Lower lobe of right lung (tissue), 2 donors: ENCODE data around the gene FHAD1. TPM values are rescaled to one million over a fixed set of nuclear protein-coding genes. Genes with fewer than 3 reads are reported as not detected.

Experiments used
- ATAC-seq, 2 donors: fragments of 200-7000 bp; cut with Tn5 transposase; one replicate each; pipeline ENCODE4 v1.9.1; 2020 to 2022; ENCODE audit warnings: mild to moderate bottlenecking in 2 of 2, moderate library complexity in 2 of 2
- DNase-seq: peaks from one replicate; pipeline ENCODE4 v3.0.0-alpha.2; 2020
- H3K27ac ChIP-seq: fragments of 200-600 bp; one replicate; pipeline ENCODE4 v1.8.0; 2022
- H3K27me3 ChIP-seq: fragments of 200-600 bp; one replicate; pipeline ENCODE4 v1.8.0; 2022; ENCODE audit warnings: low read depth
- H3K36me3 ChIP-seq: fragments of 200-600 bp; one replicate; pipeline ENCODE4 v1.8.0; 2022; ENCODE audit warnings: mild to moderate bottlenecking
- H3K4me1 ChIP-seq: fragments of 200-600 bp; one replicate; pipeline ENCODE4 v1.8.0; 2022
- H3K4me3 ChIP-seq: fragments of 200-600 bp; one replicate; pipeline ENCODE4 v1.8.0; 2022; ENCODE audit warnings: mild to moderate bottlenecking
- H3K9me3 ChIP-seq: fragments of 200-600 bp; one replicate; pipeline ENCODE4 v1.8.0; 2022
- CTCF ChIP-seq: fragments of 200-600 bp; IDR thresholded peaks from one replicate; pipeline ENCODE4 v1.8.0; 2022; ENCODE audit warnings: antibody characterized with exemption, mild to moderate bottlenecking
- intact Hi-C: fragments of 100-400 bp; cut with DNase I; formaldehyde crosslinking; loops from one replicate; pipeline ENCODE4 v1.11.0; 2022
- total RNA-seq: library from RNA; stranded (reverse); fragmentation: NEBNext Ultra II Directional; extraction: Animal tissue kit (Norgen Biotek cat#: 25700); gene quantifications from one replicate; pipeline ENCODE4 v1.2.1, GENCODE V29; 2021
- donor health status: DM: no; HTN: yes; CAD: no; lungs with severe emphysema.

FHAD1 gene
- total RNA-seq, 1 donor from 2014 or later, result 14.3 TPM

GRCh38 chr1:15259622-15260007 lies 12.6 kb downstream of the FHAD1 start:
- intact Hi-C loops, result no loop called here

DNA sequence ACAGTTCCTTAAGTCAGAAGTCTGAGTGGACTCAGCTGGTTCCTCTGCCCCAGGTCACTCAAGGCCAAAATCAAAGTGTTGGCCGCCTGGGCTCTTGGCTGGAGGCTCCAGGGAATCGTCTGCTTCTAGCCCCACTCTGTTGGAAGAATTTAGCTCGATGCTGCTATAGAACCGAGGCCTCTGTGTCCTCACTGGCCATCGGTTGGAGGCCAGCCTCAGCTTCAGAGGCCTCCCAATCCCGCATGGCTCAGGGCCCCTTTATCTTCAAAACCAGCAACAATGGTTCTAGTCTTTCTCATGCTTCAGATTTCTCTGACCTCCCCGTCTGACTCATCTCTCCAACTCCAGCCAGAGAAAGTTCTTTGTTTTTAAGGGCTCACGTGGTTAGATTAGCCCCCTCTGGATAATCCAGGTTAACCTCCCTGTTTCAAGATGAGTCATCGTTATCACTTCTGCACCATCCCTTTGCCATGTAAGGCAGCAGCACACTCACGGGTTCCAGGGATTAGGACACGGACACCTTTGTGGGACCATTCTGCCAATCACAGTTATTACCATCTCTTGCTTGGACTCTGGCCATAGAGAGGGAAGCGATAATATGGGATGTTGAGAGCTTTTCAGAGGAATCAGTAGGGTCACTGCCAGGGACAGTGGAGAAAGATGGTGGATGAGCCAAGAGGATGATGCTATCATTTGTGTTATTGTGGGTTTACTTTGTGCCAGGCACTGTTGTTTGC lies 13.6 kb downstream of the FHAD1 start:
- intact Hi-C loops, result no loop called here
- H3K9me3 ChIP-seq, result peaks cover 4% of the 10 kb centered on the region
- peak overlapping the region; percentile 29 for H3K4me3 ChIP-seq
- H3K27ac ChIP-seq, result peak overlapping the region; percentile 73
- no peaks in the 10 kb centered on the region for H3K27me3 ChIP-seq
- no peak for TF ChIP-seq CTCF
- H3K36me3 ChIP-seq, result no peaks in the 10 kb centered on the region
- H3K4me1 ChIP-seq, result peaks cover 55% of the 10 kb centered on the region
- ATAC-seq (peak in 1 of 2 donors; percentile 4), DNase-seq (no peak)

More at GRCh38 chr1:15259622-15260007, 12.6 kb downstream of the FHAD1 start:
- H3K4me3 ChIP-seq, result no peak overlapping the region
- no peaks in the 10 kb centered on the region for H3K27me3 ChIP-seq
- H3K9me3 ChIP-seq, result no peaks in the 10 kb centered on the region
- H3K36me3 ChIP-seq, result no peaks in the 10 kb centered on the region
- no peak for TF ChIP-seq CTCF
- ATAC-seq (no peak), DNase-seq (no peak)
- H3K4me1 ChIP-seq, result peaks cover 55% of the 10 kb centered on the region
- peak overlapping the region; percentile 73 for H3K27ac ChIP-seq

- peaks cover 4% of the 10 kb centered on the region for H3K9me3 ChIP-seq
- peak; percentile 84 for DNase-seq
- intact Hi-C loops, result no loop called here
- peak overlapping the region; percentile 29 for H3K4me3 ChIP-seq
- no peaks in the 10 kb centered on the region for H3K36me3 ChIP-seq
- peak; percentile 85 to 91 for ATAC-seq
- H3K27ac ChIP-seq, result peak overlapping the region; percentile 73
- H3K27me3 ChIP-seq, result no peaks in the 10 kb centered on the region
- peaks cover 55% of the 10 kb centered on the region for H3K4me1 ChIP-seq
- TF ChIP-seq CTCF, result no peak
Observed at GRCh38 chr1:15261155-15262002, 14.4 kb downstream of the FHAD1 start.

DNA sequence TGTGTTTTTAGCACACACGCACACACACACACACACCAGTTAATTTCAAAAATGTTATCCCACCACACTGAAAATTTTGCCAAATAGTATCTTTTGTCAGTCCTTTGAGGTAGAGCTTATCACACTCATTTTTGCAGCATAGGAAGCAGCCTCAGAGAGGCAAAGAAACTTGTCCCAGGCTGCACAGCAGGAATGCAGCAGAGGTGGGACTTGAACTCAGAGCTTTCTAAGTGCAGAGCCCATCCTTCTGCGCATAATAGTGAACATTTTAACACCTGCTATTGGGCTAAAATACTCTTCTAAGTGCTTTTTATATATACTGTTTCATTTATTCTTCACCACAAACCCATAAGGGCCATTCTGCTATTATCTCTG lies 15.0 kb downstream of the FHAD1 start:
- ATAC-seq, result no peak
- intact Hi-C loops, result no loop called here
- no peak for DNase-seq
- Histone ChIP-seq H3K36me3 (no peaks in the 10 kb centered on the region), H3K27me3 (no peaks in the 10 kb centered on the region), H3K4me3 (no peak overlapping the region), H3K9me3 (peaks cover 4% of the 10 kb centered on the region), H3K4me1 (peaks cover 55% of the 10 kb centered on the region), H3K27ac (peak overlapping the region; percentile 73)
- no peak for TF ChIP-seq CTCF

DNA sequence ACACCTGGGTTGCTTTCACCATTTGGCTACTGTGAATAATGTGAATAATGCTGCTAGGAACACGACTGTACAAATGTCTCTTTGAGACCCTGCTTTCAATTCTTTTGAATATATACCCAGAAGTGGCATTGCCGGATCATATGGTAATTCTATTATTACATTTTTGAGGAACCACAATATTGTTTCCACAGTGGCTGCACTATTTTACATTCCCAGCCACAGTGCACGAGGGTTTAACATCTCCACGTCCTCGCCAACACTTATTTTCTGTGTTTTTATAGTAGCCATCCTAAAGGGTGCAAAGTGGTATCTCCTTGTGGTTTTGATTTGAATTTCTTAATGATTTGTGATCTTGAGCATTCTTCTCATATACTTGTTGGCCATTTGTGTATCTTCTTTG lies 15.7 kb downstream of the FHAD1 start:
- intact Hi-C loops, result no loop called here
- no peak for TF ChIP-seq CTCF
- peaks cover 55% of the 10 kb centered on the region for H3K4me1 ChIP-seq

More for the DNA sequence above, 15.7 kb downstream of the FHAD1 start:
- DNase-seq (no peak), ATAC-seq (no peak)
- H3K27ac ChIP-seq, result peak overlapping the region; percentile 73
- H3K27me3 ChIP-seq, result no peaks in the 10 kb centered on the region
- no peak overlapping the region for H3K4me3 ChIP-seq
- peaks cover 4% of the 10 kb centered on the region for H3K9me3 ChIP-seq
- H3K36me3 ChIP-seq, result no peaks in the 10 kb centered on the region
